ENCODE data around the gene RFTN1.

DNA sequence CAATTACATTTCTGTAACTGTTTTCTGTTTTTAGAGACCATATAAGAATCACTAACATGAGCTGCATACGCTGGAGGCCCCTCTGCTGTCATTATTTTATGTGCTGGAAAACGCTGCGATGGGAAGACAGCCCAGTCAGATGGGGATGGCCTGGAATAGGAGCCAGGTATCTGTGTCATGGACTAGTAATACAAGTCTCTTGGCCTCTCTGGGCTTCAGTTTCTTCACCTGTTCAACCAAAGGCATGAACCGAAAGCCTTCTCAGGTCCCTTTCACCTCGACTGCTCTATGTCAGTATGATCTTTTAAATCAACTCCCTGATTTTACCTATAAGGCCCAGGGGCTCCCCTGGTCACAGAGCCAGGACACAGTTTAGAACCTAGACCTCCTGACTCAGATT lies 14.6 kb upstream of the RFTN1 start:
- TF ChIP-seq BHLHE40 (IDR thresholded peaks at IDR 0.05; ENCODE audit: low read length) (no peak), HNRNPL (IDR thresholded peaks at IDR 0.05; ENCODE audit: low read depth, low read length) (no peak), MEF2A (IDR thresholded peaks at IDR 0.05; ENCODE audit: control insufficient read depth, low read depth, low read length) (no peak), FOXK2 (conservative IDR thresholded peaks at IDR 0.05 in 1 of 2, IDR thresholded peaks at IDR 0.05 in 1 of 2; ENCODE audit: low read depth in 2 of 2) (no peak)
- TF ChIP-seq, protein P1, sequence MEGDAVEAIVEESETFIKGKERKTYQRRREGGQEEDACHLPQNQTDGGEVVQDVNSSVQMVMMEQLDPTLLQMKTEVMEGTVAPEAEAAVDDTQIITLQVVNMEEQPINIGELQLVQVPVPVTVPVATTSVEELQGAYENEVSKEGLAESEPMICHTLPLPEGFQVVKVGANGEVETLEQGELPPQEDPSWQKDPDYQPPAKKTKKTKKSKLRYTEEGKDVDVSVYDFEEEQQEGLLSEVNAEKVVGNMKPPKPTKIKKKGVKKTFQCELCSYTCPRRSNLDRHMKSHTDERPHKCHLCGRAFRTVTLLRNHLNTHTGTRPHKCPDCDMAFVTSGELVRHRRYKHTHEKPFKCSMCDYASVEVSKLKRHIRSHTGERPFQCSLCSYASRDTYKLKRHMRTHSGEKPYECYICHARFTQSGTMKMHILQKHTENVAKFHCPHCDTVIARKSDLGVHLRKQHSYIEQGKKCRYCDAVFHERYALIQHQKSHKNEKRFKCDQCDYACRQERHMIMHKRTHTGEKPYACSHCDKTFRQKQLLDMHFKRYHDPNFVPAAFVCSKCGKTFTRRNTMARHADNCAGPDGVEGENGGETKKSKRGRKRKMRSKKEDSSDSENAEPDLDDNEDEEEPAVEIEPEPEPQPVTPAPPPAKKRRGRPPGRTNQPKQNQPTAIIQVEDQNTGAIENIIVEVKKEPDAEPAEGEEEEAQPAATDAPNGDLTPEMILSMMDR (IDR thresholded peaks at IDR 0.05 in 2 of 3, conservative IDR thresholded peaks at IDR 0.05 in 1 of 3; ENCODE audit: insufficient read depth in 2 of 3, low read depth in 1 of 3, low read length in 3 of 3) = no peak
